Mesothelial cell of epicardium (in vitro differentiated cells): ENCODE results near the gene FRRS1L. TPM values are rescaled to one million over a fixed set of nuclear protein-coding genes. Genes with fewer than 3 reads are reported as not detected.
A peak's percentile ranks its signal among the peaks of the same experiment; 100 is the strongest.

ENCODE experiments used
- DNase-seq, 2 experiments: peaks; one replicate each; pipeline ENCODE4 v3.0.0; 2021; ENCODE audit warnings: low spot score in 2 of 2; ENCODE audit not compliant: unreplicated experiment in 2 of 2
- H3K27ac Mint-ChIP-seq: 2 replicates; pipeline ENCODE4 v1.8.0; 2021; ENCODE audit warnings: mixed read lengths
- H3K27me3 Mint-ChIP-seq: 2 replicates; pipeline ENCODE4 v1.8.0; 2021; ENCODE audit warnings: low read depth, mixed read lengths
- H3K36me3 Mint-ChIP-seq: 2 replicates; pipeline ENCODE4 v1.8.0; 2021; ENCODE audit warnings: mixed read lengths
- H3K4me1 Mint-ChIP-seq: 2 replicates; pipeline ENCODE4 v1.8.0; 2021; ENCODE audit warnings: mixed read lengths
- H3K4me3 Mint-ChIP-seq: 2 replicates; pipeline ENCODE4 v1.8.0; 2021; ENCODE audit warnings: mild to moderate bottlenecking, moderate library complexity, mixed read lengths
- H3K9me3 Mint-ChIP-seq: 2 replicates; pipeline ENCODE4 v1.8.0; 2021; ENCODE audit warnings: mixed read lengths
- CTCF ChIP-seq: fragments of 200-600 bp; sonication (generic); IDR thresholded peaks from one replicate; pipeline ENCODE4 v1.5.0; 2021; ENCODE audit warnings: antibody characterized with exemption; ENCODE audit not compliant: unreplicated experiment
- total RNA-seq: library from RNA; stranded (reverse); gene quantifications from 3 replicates; pipeline ENCODE4 v1.2.1, GENCODE V29; 2021

FRRS1L gene
- total RNA-seq, 1 donor from 2014 or later: 14.4 TPM

GRCh38 chr9:109192732-109193361, 25.8 kb upstream of the FRRS1L start:
- Mint-ChIP-seq H3K27ac (no peak overlapping the region), H3K27me3 (peaks cover 12% of the 10 kb centered on the region), H3K36me3 (no peaks in the 10 kb centered on the region), H3K4me3 (no peak overlapping the region), H3K9me3 (no peaks in the 10 kb centered on the region), H3K4me1 (peaks cover 2% of the 10 kb centered on the region)
- DNase-seq: no peak
- no peak for TF ChIP-seq CTCF

- H3K27ac Mint-ChIP-seq: no peak overlapping the region
- DNase-seq: no peak
- H3K4me1 Mint-ChIP-seq: peaks cover 7% of the 10 kb centered on the region
- TF ChIP-seq CTCF: no peak
- peaks cover 12% of the 10 kb centered on the region for H3K27me3 Mint-ChIP-seq
- no peaks in the 10 kb centered on the region for H3K36me3 Mint-ChIP-seq
- no peaks in the 10 kb centered on the region for H3K9me3 Mint-ChIP-seq
- no peak overlapping the region for H3K4me3 Mint-ChIP-seq
These were observed 24.7 kb upstream of the FRRS1L start for GRCh38 chr9:109191746-109192145.

- H3K27ac Mint-ChIP-seq: no peak overlapping the region
- no peaks in the 10 kb centered on the region for H3K36me3 Mint-ChIP-seq
- no peak overlapping the region for H3K4me3 Mint-ChIP-seq
- H3K9me3 Mint-ChIP-seq: no peaks in the 10 kb centered on the region
- DNase-seq: no peak
- TF ChIP-seq CTCF: no peak
- H3K27me3 Mint-ChIP-seq: peaks cover 15% of the 10 kb centered on the region
- peaks cover 7% of the 10 kb centered on the region for H3K4me1 Mint-ChIP-seq
These were observed 23.1 kb upstream of the FRRS1L start for GRCh38 chr9:109190151-109190550.

GRCh38 chr9:109186857-109187520, 19.9 kb upstream of the FRRS1L start:
- no peak for DNase-seq
- Mint-ChIP-seq H3K4me1 (peaks cover 7% of the 10 kb centered on the region), H3K36me3 (no peaks in the 10 kb centered on the region), H3K27ac (no peak overlapping the region), H3K27me3 (peaks cover 3% of the 10 kb centered on the region), H3K4me3 (no peak overlapping the region), H3K9me3 (no peaks in the 10 kb centered on the region)
- TF ChIP-seq CTCF: no peak

GRCh38 chr9:109182940-109183798, 16.1 kb upstream of the FRRS1L start:
- Mint-ChIP-seq H3K27ac (no peak overlapping the region), H3K4me3 (no peak overlapping the region), H3K27me3 (peaks cover 15% of the 10 kb centered on the region), H3K9me3 (no peaks in the 10 kb centered on the region), H3K4me1 (peaks cover 7% of the 10 kb centered on the region), H3K36me3 (no peaks in the 10 kb centered on the region)
- TF ChIP-seq CTCF: peak; percentile 13
- DNase-seq: no peak
